ENCODE measurements around the gene CAPS. TPM values are rescaled to one million over a fixed set of nuclear protein-coding genes. Genes with fewer than 3 reads are reported as not detected.

The CAPS gene
- polyA plus RNA-seq, 2 donors: 8.0 to 18.7 TPM

DNA sequence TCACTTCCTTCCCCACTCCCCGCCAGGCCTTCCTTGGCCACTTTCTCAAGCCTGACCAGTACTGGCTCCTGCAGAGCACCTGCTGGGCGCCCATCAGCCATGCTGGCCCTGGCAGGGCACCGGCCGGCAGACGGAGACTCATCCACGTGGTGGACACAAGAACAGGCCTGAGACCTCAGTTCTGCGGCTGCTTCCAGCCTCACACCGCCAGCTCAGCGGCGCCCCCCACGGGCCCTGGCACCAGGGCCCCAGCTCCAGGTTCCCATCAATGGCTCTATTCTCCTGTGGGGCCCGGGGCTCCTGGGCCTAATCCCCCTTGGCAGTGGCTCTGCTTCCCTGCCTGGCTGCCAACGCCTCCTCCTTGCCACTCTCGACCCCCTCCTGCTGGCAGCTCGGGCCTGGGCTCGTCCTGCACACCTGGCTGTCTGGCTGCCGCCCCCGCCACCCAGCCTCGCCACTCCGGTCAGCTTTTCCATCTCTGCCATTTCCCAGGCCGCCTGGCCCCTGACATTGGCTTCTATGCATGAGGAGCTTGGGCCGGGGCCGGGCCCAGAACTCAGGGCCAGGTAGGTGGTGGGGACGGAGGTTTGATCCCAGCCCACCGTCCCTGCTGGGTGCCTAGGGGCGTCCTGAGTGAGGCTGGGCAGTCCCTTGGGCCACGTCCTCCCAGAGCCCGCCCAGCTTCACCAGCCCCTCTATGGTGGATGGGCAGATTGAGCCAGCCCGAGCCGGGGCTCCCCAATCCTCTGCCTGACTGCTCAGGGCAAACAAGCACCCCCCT, 16.7 kb upstream of the CAPS start:
- Histone ChIP-seq H3K9me3 (ENCODE audit: control insufficient read depth in 2 of 2, insufficient read depth in 1 of 2, low read depth in 1 of 2, low read length in 1 of 2) (peaks cover 0 to 4% of the 10 kb centered on the region in 2 donors), H3K27me3 (ENCODE audit: control insufficient read depth in 1 of 2, insufficient read depth in 2 of 2, low read length in 2 of 2) (no peaks in the 10 kb centered on the region), H3K4me3 (ENCODE audit: low read depth in 1 of 2, low read length in 2 of 2) (no peak overlapping the region), H3K4me1 (ENCODE audit: control insufficient read depth in 2 of 2, insufficient read depth in 2 of 2, low read length in 1 of 2) (peaks cover 4 to 29% of the 10 kb centered on the region in 2 donors), H3K27ac (ENCODE audit: low read depth in 2 of 2, low read length in 1 of 2) (no peak overlapping the region), H3K36me3 (ENCODE audit: control insufficient read depth in 2 of 2, insufficient read depth in 2 of 2, low read length in 1 of 2) (peaks cover 5 to 30% of the 10 kb centered on the region in 2 donors)
- WGBS, 2 donors: 73 to 78% methylated on average over 26 to 30 of the region's 30 CpGs

DNA sequence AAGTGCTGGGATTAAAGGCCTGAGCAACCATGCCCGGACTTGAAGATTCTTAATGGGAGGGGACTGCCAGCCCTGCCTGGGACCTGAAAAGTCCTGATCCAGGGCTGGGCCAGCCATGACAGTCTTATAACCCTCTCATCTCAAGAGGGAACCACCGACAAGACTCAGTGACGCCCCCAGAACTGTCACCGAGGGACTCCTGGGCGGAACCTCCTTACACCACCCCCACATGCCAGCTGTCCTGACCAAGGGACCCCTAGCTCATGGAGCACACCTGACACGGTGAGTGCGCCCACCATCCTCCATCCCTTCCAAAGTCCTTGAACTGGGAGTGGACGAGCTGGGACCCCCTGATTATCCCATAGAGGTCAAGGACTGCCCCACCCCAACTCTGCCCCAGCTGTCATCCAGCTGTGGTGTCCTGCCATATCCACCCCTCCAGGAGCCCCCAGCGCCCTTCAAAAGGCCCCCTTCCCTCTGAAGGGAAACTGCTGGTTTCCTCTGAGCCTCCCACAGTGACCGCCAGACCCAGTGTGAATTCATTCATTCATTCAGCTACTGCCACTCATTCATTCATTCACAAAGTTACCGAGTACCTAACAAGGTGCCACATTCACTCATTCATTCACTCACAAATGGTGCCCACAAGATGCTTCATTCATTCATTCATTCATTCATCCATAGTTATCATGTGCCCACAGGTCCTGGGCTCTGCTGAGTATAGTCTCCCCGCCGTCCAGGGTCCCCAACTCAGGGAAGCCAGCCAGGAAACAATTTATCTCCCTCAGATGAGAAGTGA, 14.1 kb upstream of the CAPS start:
- WGBS, 2 donors: 83 to 91% methylated on average over 13 of the region's 13 CpGs
- H3K9me3 ChIP-seq (ENCODE audit: control insufficient read depth in 2 of 2, insufficient read depth in 1 of 2, low read depth in 1 of 2, low read length in 1 of 2): peaks cover 0 to 4% of the 10 kb centered on the region in 2 donors
- H3K4me3 ChIP-seq (ENCODE audit: low read depth in 1 of 2, low read length in 2 of 2): no peak overlapping the region
- no peaks in the 10 kb centered on the region for H3K27me3 ChIP-seq (ENCODE audit: control insufficient read depth in 1 of 2, insufficient read depth in 2 of 2, low read length in 2 of 2)
- peaks cover 5 to 24% of the 10 kb centered on the region in 2 donors for H3K36me3 ChIP-seq (ENCODE audit: control insufficient read depth in 2 of 2, insufficient read depth in 2 of 2, low read length in 1 of 2)
- peaks cover 0 to 20% of the 10 kb centered on the region in 2 donors for H3K4me1 ChIP-seq (ENCODE audit: control insufficient read depth in 2 of 2, insufficient read depth in 2 of 2, low read length in 1 of 2)
- no peak overlapping the region for H3K27ac ChIP-seq (ENCODE audit: low read depth in 2 of 2, low read length in 1 of 2)

GRCh38 chr19:5900976-5901375, 13.1 kb upstream of the CAPS start:
- Histone ChIP-seq H3K4me1 (ENCODE audit: control insufficient read depth in 2 of 2, insufficient read depth in 2 of 2, low read length in 1 of 2) (peaks cover 0 to 10% of the 10 kb centered on the region in 2 donors), H3K27me3 (ENCODE audit: control insufficient read depth in 1 of 2, insufficient read depth in 2 of 2, low read length in 2 of 2) (no peaks in the 10 kb centered on the region)
- 88 to 90% methylated on average over 8 of the region's 8 CpGs for WGBS, 2 donors

GRCh38 chr19:5903056-5903623, 10.9 kb upstream of the CAPS start:
- Histone ChIP-seq H3K27me3 (ENCODE audit: control insufficient read depth in 1 of 2, insufficient read depth in 2 of 2, low read length in 2 of 2) (no peaks in the 10 kb centered on the region), H3K27ac (ENCODE audit: low read depth in 2 of 2, low read length in 1 of 2) (peak overlapping the region; percentile 89 to 98), H3K36me3 (ENCODE audit: control insufficient read depth in 2 of 2, insufficient read depth in 2 of 2, low read length in 1 of 2) (peaks cover 0 to 5% of the 10 kb centered on the region in 2 donors), H3K4me3 (ENCODE audit: low read depth in 1 of 2, low read length in 2 of 2) (peak overlapping the region; percentile 77 to 93), H3K9me3 (ENCODE audit: control insufficient read depth in 2 of 2, insufficient read depth in 1 of 2, low read depth in 1 of 2, low read length in 1 of 2) (no peaks in the 10 kb centered on the region), H3K4me1 (ENCODE audit: control insufficient read depth in 2 of 2, insufficient read depth in 2 of 2, low read length in 1 of 2) (peaks cover 0 to 5% of the 10 kb centered on the region in 2 donors)
- WGBS, 2 donors: 1% methylated on average over 27 of the region's 27 CpGs

More at GRCh38 chr19:5900976-5901375, 13.1 kb upstream of the CAPS start:
- H3K36me3 ChIP-seq (ENCODE audit: control insufficient read depth in 2 of 2, insufficient read depth in 2 of 2, low read length in 1 of 2): peaks cover 2 to 15% of the 10 kb centered on the region in 2 donors
- H3K9me3 ChIP-seq (ENCODE audit: control insufficient read depth in 2 of 2, insufficient read depth in 1 of 2, low read depth in 1 of 2, low read length in 1 of 2): no peaks in the 10 kb centered on the region
- no peak overlapping the region for H3K4me3 ChIP-seq (ENCODE audit: low read depth in 1 of 2, low read length in 2 of 2)
- H3K27ac ChIP-seq (ENCODE audit: low read depth in 2 of 2, low read length in 1 of 2): no peak overlapping the region

DNA sequence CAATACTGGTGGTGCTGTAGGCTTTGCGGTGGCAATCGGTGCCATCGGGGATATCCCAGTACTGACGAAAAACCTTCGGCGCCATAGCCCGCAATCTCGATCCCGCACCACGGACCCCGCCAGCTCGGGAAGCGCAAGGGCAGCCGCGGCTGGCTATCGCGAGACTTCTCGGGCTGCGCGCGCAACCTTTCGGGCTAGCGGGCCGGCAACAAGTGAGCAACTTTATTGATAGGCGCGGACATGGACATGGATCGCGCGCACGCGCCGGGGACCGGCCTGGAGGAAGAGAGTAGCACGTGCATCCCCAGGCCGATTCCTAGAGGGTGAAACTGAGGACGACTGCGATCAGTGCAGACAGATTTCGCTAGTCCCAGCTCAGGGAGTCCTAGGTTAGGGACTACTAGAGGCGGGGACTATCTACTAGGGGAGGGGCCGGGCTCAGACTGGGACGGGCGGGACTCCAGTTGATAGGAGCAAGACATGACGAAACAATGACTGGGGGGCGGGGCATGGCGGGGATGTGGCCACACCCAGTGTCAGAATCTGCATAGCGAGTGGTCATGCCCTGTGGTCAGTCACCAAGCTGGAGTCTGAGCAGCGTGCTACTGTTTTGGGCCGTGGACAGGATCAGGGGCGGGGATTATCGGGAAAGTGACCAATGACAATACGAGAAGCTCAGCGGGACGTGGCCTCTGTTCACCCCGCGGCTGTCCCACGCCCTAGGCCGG, 10.3 kb upstream of the CAPS start, which contains the start of gene NDUFA11:
NDUFA11 (minus strand) TSS at position 167 of the 728 bp plus-strand sequence; CDS start at position 85, 82 bp downstream.
- 0% methylated on average over 57 of the region's 57 CpGs for whole genome bisulfite sequencing, 2 donors
- H3K4me1 ChIP-seq (ENCODE audit: control insufficient read depth in 2 of 2, insufficient read depth in 2 of 2, low read length in 1 of 2): peaks cover 0 to 5% of the 10 kb centered on the region in 2 donors
- H3K9me3 ChIP-seq (ENCODE audit: control insufficient read depth in 2 of 2, insufficient read depth in 1 of 2, low read depth in 1 of 2, low read length in 1 of 2): no peaks in the 10 kb centered on the region
- peak within 1 kb of the TSS; percentile 89 to 98 for H3K27ac ChIP-seq (ENCODE audit: low read depth in 2 of 2, low read length in 1 of 2)
- peaks cover 0 to 6% of the 10 kb centered on the region in 2 donors for H3K36me3 ChIP-seq (ENCODE audit: control insufficient read depth in 2 of 2, insufficient read depth in 2 of 2, low read length in 1 of 2)
- H3K27me3 ChIP-seq (ENCODE audit: control insufficient read depth in 1 of 2, insufficient read depth in 2 of 2, low read length in 2 of 2): no peaks in the 10 kb centered on the region
- H3K4me3 ChIP-seq (ENCODE audit: low read depth in 1 of 2, low read length in 2 of 2): peak within 1 kb of the TSS; percentile 93

DNA sequence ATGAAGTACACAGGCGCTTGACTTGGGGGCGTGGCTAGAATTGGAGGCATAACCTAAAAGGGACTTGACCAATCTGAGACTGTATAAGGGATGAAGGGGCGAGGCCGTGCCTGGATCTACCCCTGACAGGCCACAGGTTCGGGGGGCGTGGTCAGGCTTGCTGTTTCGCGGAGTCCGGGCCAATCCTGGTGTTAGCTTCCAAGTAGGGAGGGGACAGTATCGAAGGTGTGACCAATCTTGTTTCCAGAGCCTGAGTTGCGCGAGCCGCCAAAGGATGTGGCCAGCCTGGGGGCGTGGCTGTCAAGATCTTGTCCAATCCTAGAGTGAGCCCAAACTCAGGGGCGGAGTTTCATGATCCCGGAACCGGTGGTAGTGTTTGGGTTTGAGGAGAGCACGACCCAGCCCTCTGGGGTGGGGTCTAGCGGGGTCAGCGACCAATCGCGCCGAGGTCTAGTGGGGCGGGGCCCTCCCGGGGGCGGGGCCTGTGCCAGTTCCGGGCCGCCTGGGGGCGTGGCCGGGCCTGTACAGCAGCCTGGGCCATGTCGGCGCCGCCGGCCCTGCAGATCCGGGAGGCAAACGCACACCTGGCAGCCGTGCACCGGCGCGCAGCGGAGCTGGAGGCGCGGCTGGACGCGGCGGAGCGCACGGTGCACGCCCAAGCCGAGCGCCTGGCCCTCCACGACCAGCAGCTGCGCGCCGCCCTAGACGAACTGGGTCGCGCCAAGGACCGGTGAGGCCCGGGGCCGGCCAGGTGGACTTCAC, 9.5 kb upstream of the CAPS start, which contains the start of gene VMAC:
VMAC (plus strand) TSS at position 521 of the 762 bp plus-strand sequence; CDS start at position 540, 19 bp downstream.
- Histone ChIP-seq H3K4me1 (ENCODE audit: control insufficient read depth in 2 of 2, insufficient read depth in 2 of 2, low read length in 1 of 2) (peaks cover 0 to 5% of the 10 kb centered on the region in 2 donors), H3K4me3 (ENCODE audit: low read depth in 1 of 2, low read length in 2 of 2) (peak within 1 kb of the TSS; percentile 93), H3K27ac (ENCODE audit: low read depth in 2 of 2, low read length in 1 of 2) (peak within 1 kb of the TSS; percentile 89 to 98), H3K27me3 (ENCODE audit: control insufficient read depth in 1 of 2, insufficient read depth in 2 of 2, low read length in 2 of 2) (no peaks in the 10 kb centered on the region), H3K36me3 (ENCODE audit: control insufficient read depth in 2 of 2, insufficient read depth in 2 of 2, low read length in 1 of 2) (peaks cover 3 to 9% of the 10 kb centered on the region in 2 donors), H3K9me3 (ENCODE audit: control insufficient read depth in 2 of 2, insufficient read depth in 1 of 2, low read depth in 1 of 2, low read length in 1 of 2) (no peaks in the 10 kb centered on the region)
- 0% methylated on average over 51 to 61 of the region's 61 CpGs for WGBS, 2 donors

- peaks cover 3 to 9% of the 10 kb centered on the region in 2 donors for H3K36me3 ChIP-seq (ENCODE audit: control insufficient read depth in 2 of 2, insufficient read depth in 2 of 2, low read length in 1 of 2)
- H3K27ac ChIP-seq (ENCODE audit: low read depth in 2 of 2, low read length in 1 of 2): peak overlapping the region; percentile 75 to 92
- H3K27me3 ChIP-seq (ENCODE audit: control insufficient read depth in 1 of 2, insufficient read depth in 2 of 2, low read length in 2 of 2): no peaks in the 10 kb centered on the region
- WGBS, 2 donors: 43 to 45% methylated on average over 31 of the region's 31 CpGs
- peak overlapping the region; percentile 79 to 93 for H3K4me3 ChIP-seq (ENCODE audit: low read depth in 1 of 2, low read length in 2 of 2)
- H3K9me3 ChIP-seq (ENCODE audit: control insufficient read depth in 2 of 2, insufficient read depth in 1 of 2, low read depth in 1 of 2, low read length in 1 of 2): no peaks in the 10 kb centered on the region
- peaks cover 0 to 8% of the 10 kb centered on the region in 2 donors for H3K4me1 ChIP-seq (ENCODE audit: control insufficient read depth in 2 of 2, insufficient read depth in 2 of 2, low read length in 1 of 2)
Observed at GRCh38 chr19:5905114-5905778, 8.8 kb upstream of the CAPS start.

DNA sequence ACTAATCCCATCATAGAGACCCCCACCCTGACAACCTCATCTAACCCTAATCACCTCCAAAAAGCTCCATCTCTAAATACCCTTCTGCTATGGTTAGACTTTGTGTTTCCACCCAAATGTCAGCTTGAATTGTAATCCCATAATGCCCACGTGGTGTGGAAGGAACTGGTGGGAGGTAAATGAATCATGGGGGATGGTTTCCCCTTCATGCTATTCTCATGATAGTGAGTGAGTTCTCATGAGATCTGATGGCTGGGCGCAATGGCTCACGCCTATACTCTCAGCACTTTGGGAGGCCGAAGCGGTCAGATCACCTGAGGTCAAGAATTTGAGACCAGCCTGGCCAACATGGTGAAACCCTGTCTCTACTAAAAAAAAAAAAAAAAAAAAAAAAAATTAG, 6.8 kb upstream of the CAPS start:
- Histone ChIP-seq H3K27ac (ENCODE audit: low read depth in 2 of 2, low read length in 1 of 2) (no peak overlapping the region), H3K27me3 (ENCODE audit: control insufficient read depth in 1 of 2, insufficient read depth in 2 of 2, low read length in 2 of 2) (no peaks in the 10 kb centered on the region), H3K36me3 (ENCODE audit: control insufficient read depth in 2 of 2, insufficient read depth in 2 of 2, low read length in 1 of 2) (peaks cover 3 to 4% of the 10 kb centered on the region in 2 donors), H3K4me1 (ENCODE audit: control insufficient read depth in 2 of 2, insufficient read depth in 2 of 2, low read length in 1 of 2) (peaks cover 0 to 7% of the 10 kb centered on the region in 2 donors), H3K9me3 (ENCODE audit: control insufficient read depth in 2 of 2, insufficient read depth in 1 of 2, low read depth in 1 of 2, low read length in 1 of 2) (no peaks in the 10 kb centered on the region), H3K4me3 (ENCODE audit: low read depth in 1 of 2, low read length in 2 of 2) (no peak overlapping the region)
- WGBS, 2 donors: 63 to 81% methylated on average over 5 of the region's 5 CpGs
